LNCAP (cell line): ENCODE data around the gene COL6A2.

Source experiments
- TF ChIP-seq, protein P1 (sequence below): fragments of 450-650 bp; IDR thresholded peaks from 2 replicates; pipeline ENCODE4 v1.5.1; 2017; ENCODE audit warnings: mild to moderate bottlenecking

COL6A2 gene

DNA sequence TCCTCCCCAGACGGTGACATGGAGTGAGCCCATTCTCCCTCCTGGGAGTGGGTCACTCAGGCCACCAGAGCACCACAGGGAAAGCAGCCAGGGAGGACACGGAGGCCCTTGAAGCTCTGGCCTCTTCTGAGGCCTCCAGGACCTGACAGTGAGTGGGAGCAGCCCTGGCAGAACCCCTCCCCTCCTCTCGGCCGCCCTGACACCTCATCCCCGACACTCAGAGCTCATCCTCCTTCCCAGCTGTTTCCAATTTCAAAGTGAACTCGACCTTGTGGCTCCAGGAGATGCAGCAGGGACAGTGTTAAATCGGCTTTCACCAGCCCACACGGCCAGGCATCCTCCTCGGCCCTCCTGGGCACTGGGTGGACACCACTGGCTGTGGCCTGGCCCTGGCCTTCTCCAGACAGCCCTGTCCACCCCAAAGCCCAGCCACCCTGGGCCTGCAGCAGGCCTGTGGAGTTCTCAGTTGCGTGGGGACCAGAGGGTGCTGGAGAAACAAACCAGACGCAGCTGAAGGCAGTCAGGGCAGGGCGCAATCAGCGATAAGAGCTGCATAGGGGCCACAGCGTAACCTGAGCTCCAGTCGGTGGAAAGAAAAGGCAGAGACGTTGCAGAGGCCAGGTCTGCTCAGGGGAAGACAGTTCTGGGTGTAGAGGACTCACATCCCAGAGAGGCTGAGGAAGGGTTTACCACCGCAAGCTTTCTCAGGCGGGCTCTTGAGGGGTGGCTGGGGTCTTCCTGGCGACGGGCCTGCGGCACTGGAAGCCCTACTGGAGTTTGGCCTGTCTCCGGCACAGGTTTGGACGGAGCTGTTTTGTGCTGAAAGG is 30.4 kb downstream of the COL6A2 start:
- TF ChIP-seq, protein P1, sequence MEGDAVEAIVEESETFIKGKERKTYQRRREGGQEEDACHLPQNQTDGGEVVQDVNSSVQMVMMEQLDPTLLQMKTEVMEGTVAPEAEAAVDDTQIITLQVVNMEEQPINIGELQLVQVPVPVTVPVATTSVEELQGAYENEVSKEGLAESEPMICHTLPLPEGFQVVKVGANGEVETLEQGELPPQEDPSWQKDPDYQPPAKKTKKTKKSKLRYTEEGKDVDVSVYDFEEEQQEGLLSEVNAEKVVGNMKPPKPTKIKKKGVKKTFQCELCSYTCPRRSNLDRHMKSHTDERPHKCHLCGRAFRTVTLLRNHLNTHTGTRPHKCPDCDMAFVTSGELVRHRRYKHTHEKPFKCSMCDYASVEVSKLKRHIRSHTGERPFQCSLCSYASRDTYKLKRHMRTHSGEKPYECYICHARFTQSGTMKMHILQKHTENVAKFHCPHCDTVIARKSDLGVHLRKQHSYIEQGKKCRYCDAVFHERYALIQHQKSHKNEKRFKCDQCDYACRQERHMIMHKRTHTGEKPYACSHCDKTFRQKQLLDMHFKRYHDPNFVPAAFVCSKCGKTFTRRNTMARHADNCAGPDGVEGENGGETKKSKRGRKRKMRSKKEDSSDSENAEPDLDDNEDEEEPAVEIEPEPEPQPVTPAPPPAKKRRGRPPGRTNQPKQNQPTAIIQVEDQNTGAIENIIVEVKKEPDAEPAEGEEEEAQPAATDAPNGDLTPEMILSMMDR = no peak

DNA sequence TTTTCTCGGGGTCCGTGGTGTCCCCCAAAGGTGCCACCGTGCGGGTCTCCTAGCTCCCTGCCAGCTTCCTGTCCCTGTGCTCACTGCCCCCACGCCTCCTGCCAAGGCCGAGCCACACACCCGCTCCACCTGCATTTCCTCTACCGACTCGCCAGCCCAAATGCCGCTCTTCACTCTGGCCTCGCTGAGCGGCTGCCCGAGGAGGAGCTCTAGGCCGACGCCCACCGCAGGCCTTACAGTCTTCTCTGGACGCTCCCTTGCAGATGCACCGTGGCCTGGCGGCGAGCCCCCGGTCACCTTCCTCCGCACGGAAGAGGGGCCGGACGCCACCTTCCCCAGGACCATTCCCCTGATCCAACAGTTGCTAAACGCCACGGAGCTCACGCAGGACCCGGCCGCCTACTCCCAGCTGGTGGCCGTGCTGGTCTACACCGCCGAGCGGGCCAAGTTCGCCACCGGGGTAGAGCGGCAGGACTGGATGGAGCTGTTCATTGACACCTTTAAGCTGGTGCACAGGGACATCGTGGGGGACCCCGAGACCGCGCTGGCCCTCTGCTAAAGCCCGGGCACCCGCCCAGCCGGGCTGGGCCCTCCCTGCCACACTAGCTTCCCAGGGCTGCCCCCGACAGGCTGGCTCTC is 31.1 kb downstream of the COL6A2 start:
- TF ChIP-seq, protein P1 = no peak

DNA sequence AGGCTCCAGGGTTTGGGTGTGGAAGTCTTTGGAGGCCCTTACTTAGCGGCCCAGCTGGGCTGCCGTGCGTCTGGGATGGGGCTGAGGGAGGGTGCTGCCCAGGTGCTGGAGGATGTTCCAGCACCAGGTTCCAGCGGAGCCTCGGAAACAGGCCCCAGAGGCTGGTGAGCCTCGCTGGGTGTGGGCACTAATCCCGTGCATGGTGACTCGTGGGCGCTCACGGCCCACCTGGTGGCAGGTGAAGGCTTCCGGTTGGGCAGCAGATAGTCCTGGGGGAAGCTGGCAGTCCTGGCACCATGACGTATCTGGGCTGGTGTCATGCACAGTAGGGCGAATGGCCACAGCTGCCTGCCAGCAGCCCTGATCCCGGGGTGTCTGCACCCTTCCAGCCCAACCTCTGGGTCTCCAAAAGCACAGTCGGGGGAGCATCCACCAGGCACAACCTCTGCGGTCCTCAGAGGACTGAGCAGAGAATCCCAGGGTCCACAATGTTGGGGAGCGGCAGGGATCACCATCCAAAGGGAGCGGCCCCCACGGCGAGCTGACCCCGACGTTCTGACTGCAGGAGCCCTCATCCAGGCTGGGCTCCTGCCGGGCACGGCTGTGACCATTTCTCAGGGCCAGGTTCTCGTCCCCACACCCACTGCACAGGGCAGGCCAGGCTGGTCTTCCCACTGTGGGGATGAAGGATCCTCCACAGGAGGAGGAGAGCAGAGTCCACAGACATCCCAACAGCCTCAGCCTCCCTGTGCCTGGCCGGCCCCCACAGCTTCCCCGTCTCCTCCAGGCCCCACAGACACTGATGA is 32.1 kb downstream of the COL6A2 start:
- TF ChIP-seq, protein P1 = no peak

DNA sequence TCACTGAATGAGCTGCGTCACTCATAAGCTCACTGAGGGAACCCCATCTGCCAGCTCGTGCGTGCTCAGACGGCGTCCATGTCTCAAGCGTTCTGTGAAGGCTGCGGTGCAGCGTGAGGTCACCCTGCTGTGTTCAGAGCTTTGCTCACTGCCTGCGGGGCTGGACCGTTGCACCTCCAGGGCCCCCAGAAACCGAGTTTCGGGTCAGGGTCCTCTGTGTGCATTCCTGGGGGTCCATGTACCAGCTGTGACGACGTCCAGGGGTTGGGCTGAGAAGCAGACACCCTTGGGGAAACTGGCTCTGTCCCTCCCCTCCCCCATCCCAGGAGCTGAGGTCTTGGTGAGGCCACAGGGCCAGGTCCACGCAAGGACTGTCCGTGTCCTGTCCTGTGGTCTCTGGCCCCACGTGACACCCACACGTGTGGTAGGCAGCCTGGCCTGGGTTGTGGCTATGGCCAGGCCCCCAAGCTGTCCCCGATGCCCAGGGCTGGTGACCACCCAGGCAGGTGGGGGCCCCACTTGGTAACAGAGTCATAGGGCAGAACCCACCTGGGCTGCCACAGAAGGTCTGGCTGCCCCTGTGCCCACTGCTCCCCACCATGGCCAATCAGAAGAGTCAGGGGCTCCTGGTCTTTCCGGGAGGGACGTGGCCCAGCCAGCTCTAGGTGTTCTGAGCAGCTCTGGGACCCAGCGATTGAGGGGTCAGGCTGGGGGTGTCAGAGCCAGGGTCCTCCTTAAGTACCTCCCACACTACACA is 33.1 kb downstream of the COL6A2 start:
- TF ChIP-seq, protein P1 = no peak

DNA sequence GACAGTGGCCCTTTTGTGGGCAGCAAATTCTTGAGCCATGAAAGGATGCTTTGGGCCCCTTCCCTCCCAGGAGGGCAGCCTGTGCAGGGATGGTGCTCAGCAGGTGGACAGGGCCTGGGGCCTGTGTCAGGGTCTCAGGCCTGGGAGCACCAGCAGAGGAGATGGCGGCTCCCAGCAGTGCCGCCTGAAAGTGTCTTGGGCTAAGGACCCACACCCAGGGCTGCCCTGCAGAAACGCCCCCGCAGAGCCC is 33.6 kb downstream of the COL6A2 start:
- TF ChIP-seq, protein P1 = no peak

DNA sequence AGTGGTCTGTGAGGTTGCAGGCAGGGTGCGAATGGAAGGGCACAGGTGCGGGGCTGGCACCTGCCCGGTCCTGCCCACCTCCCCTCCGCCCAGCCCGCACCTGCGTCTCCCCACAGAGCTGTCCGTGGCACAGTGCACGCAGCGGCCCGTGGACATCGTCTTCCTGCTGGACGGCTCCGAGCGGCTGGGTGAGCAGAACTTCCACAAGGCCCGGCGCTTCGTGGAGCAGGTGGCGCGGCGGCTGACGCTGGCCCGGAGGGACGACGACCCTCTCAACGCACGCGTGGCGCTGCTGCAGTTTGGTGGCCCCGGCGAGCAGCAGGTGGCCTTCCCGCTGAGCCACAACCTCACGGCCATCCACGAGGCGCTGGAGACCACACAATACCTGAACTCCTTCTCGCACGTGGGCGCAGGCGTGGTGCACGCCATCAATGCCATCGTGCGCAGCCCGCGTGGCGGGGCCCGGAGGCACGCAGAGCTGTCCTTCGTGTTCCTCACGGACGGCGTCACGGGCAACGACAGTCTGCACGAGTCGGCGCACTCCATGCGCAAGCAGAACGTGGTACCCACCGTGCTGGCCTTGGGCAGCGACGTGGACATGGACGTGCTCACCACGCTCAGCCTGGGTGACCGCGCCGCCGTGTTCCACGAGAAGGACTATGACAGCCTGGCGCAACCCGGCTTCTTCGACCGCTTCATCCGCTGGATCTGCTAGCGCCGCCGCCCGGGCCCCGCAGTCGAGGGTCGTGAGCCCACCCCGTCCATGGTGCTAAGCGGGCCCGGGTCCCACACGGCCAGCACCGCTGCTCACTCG is 34.1 kb downstream of the COL6A2 start:
- TF ChIP-seq, protein P1 = no peak
